Measurements from ENCODE around the gene LPAR3.
"Not testable (repeated sequence)": the region's sequence is repeated elsewhere in the genome, so short reads cannot be mapped to it uniquely, and the experiment has no call there.

LPAR3 gene

GRCh38 chr1:84892705-84893618 lies at the start of gene LPAR3:
Gene LPAR3 (minus strand): TSS chr1:84893206. CDS start chr1:84866120, 27,086 bp downstream.
- DNase-seq = peak; percentile 20 to 32 (median 31)

- no peak for DNase-seq
These were observed 48.8 kb upstream of the LPAR3 start for GRCh38 chr1:84941843-84942242.

GRCh38 chr1:84940481-84940880 lies 47.5 kb upstream of the LPAR3 start:
- DNase-seq = no peak

- no peak for DNase-seq
These were observed 46.8 kb upstream of the LPAR3 start for GRCh38 chr1:84939761-84940160.

GRCh38 chr1:84939151-84939550 lies 46.1 kb upstream of the LPAR3 start:
- no peak for DNase-seq

- peak; percentile 66 to 87 (median 77) for DNase-seq
These were observed 43.3 kb upstream of the LPAR3 start for GRCh38 chr1:84936116-84936810.

GRCh38 chr1:84933011-84933611 lies 40.1 kb upstream of the LPAR3 start:
- no peak for DNase-seq

- no peak for DNase-seq
These were observed 37.8 kb upstream of the LPAR3 start for GRCh38 chr1:84930831-84931230.

GRCh38 chr1:84930329-84930728 lies 37.3 kb upstream of the LPAR3 start:
- no peak for DNase-seq

GRCh38 chr1:84929581-84929980 lies 36.6 kb upstream of the LPAR3 start:
- no peak for DNase-seq

GRCh38 chr1:84928979-84929378 lies 36.0 kb upstream of the LPAR3 start:
- no peak for DNase-seq

- DNase-seq = no peak
These were observed 30.3 kb upstream of the LPAR3 start for GRCh38 chr1:84923317-84923716.

- DNase-seq = no peak
These were observed 27.2 kb upstream of the LPAR3 start for GRCh38 chr1:84920159-84920558.

GRCh38 chr1:84919461-84919970 lies 26.5 kb upstream of the LPAR3 start:
- no peak for DNase-seq

- DNase-seq = no peak
These were observed 25.8 kb upstream of the LPAR3 start for GRCh38 chr1:84918726-84919336.

- no peak for DNase-seq
These were observed 23.9 kb upstream of the LPAR3 start for GRCh38 chr1:84916897-84917296.

GRCh38 chr1:84913555-84913892 lies 20.5 kb upstream of the LPAR3 start:
- peak; percentile 60 to 71 (median 66) for DNase-seq

- peak; percentile 33 to 56 (median 53) for DNase-seq
These were observed 19.9 kb upstream of the LPAR3 start for GRCh38 chr1:84912726-84913554.

GRCh38 chr1:84908746-84909464 lies 15.9 kb upstream of the LPAR3 start:
- DNase-seq = not testable (repeated sequence)

GRCh38 chr1:84907095-84907827 lies 14.3 kb upstream of the LPAR3 start:
- peak; percentile 77 to 84 (median 84) for DNase-seq

GRCh38 chr1:84902727-84903126 lies 9.7 kb upstream of the LPAR3 start:
- not testable (repeated sequence) for DNase-seq
